Naive B cell (primary cell): ENCODE measurements around the gene ACVR2A. TPM values are rescaled to one million over a fixed set of nuclear protein-coding genes. Genes with fewer than 3 reads are reported as not detected.

ENCODE experiments used
- ATAC-seq, 2 donors: fragments of 150-1000 bp; cut with Tn5 transposase; 2 replicates each; pipeline ENCODE4 v1.10.0; 2021; ENCODE audit warnings: low read depth in 2 of 2, mild to moderate bottlenecking in 2 of 2, moderate library complexity in 2 of 2
- DNase-seq: peaks from one replicate; pipeline ENCODE4 v3.0.0; 2022
- H3K27ac Mint-ChIP-seq, 6 donors: one replicate each; pipeline ENCODE4 v1.8.0; 2020 to 2022; ENCODE audit warnings: mild to moderate bottlenecking in 6 of 6, mixed read lengths in 6 of 6, moderate library complexity in 5 of 6, inconsistent platforms in 2 of 6
- H3K27me3 Mint-ChIP-seq, 3 donors: one replicate each; pipeline ENCODE4 v1.8.0; 2021 to 2022; ENCODE audit warnings: mixed read lengths in 3 of 3, mild to moderate bottlenecking in 1 of 3
- H3K36me3 Mint-ChIP-seq, 2 donors: one replicate each; pipeline ENCODE4 v1.8.0; 2020 to 2022; ENCODE audit warnings: mixed read lengths in 2 of 2, inconsistent platforms in 1 of 2, mild to moderate bottlenecking in 1 of 2
- H3K4me1 Mint-ChIP-seq, 3 donors: one replicate each; pipeline ENCODE4 v1.8.0; 2020 to 2022; ENCODE audit warnings: mixed read lengths in 3 of 3, inconsistent platforms in 1 of 3, mild to moderate bottlenecking in 1 of 3, moderate library complexity in 1 of 3
- H3K4me3 Mint-ChIP-seq, 8 donors: one replicate each; pipeline ENCODE4 v1.8.0; 2020 to 2022; ENCODE audit warnings: mild to moderate bottlenecking in 8 of 8, mixed read lengths in 8 of 8, moderate library complexity in 8 of 8, inconsistent platforms in 2 of 8
- H3K9me3 Mint-ChIP-seq, 7 donors: one replicate each; pipeline ENCODE4 v1.8.0; 2020 to 2022; ENCODE audit warnings: mixed read lengths in 7 of 7, mild to moderate bottlenecking in 5 of 7, inconsistent platforms in 2 of 7, moderate library complexity in 1 of 7
- polyA plus RNA-seq, 6 donors: library from polyadenylated mRNA; unstranded; fragments of 300-500 nt; fragmentation: Illumina TruSeq; gene quantifications; one replicate each; pipeline ENCODE4 v1.2.3, GENCODE V29; 2021; ENCODE audit warnings: low read depth in 6 of 6

Gene ACVR2A
- polyA plus RNA-seq, 6 donors from 2014 or later = 0.32 to 3.6 (median 1.7) TPM

GRCh38 chr2:147865560-147865959 is 20.7 kb downstream of the ACVR2A start:
- no peak for ATAC-seq
- no peak overlapping the region for H3K27ac Mint-ChIP-seq
- H3K36me3 Mint-ChIP-seq = no peaks in the 10 kb centered on the region
- H3K27me3 Mint-ChIP-seq = no peaks in the 10 kb centered on the region
- no peak for DNase-seq
- no peak overlapping the region for H3K4me3 Mint-ChIP-seq
- H3K4me1 Mint-ChIP-seq = peaks cover 2 to 12% (median 4%) of the 10 kb centered on the region in 3 donors
- H3K9me3 Mint-ChIP-seq = no peaks in the 10 kb centered on the region

- H3K27ac Mint-ChIP-seq = no peak overlapping the region
- H3K4me1 Mint-ChIP-seq = peaks cover 0 to 12% (median 4%) of the 10 kb centered on the region in 3 donors
- no peaks in the 10 kb centered on the region for H3K27me3 Mint-ChIP-seq
- ATAC-seq (no peak), DNase-seq (no peak)
- H3K9me3 Mint-ChIP-seq = no peaks in the 10 kb centered on the region
- no peak overlapping the region for H3K4me3 Mint-ChIP-seq
- H3K36me3 Mint-ChIP-seq = no peaks in the 10 kb centered on the region
These were observed 22.2 kb downstream of the ACVR2A start for GRCh38 chr2:147867050-147867449.

- Mint-ChIP-seq H3K36me3 (no peaks in the 10 kb centered on the region), H3K4me3 (no peak overlapping the region), H3K27me3 (no peaks in the 10 kb centered on the region), H3K4me1 (peaks cover 0 to 2% (median 0%) of the 10 kb centered on the region in 3 donors), H3K27ac (peak overlapping the region in 1 of 6 donors; percentile 19), H3K9me3 (peaks cover 0 to 1% (median 0%) of the 10 kb centered on the region in 7 donors)
- ATAC-seq (no peak), DNase-seq (no peak)
These were observed 25.1 kb downstream of the ACVR2A start for GRCh38 chr2:147869934-147870333.

- Mint-ChIP-seq H3K27me3 (no peaks in the 10 kb centered on the region), H3K27ac (no peak overlapping the region), H3K36me3 (no peaks in the 10 kb centered on the region), H3K4me3 (no peak overlapping the region), H3K4me1 (peaks cover 0 to 11% (median 0%) of the 10 kb centered on the region in 3 donors), H3K9me3 (peaks cover 0 to 1% (median 0%) of the 10 kb centered on the region in 7 donors)
- ATAC-seq = no peak
- no peak for DNase-seq
These were observed 28.1 kb downstream of the ACVR2A start for GRCh38 chr2:147872967-147873366.

GRCh38 chr2:147873859-147874483 is 29.1 kb downstream of the ACVR2A start:
- H3K27me3 Mint-ChIP-seq = no peaks in the 10 kb centered on the region
- DNase-seq (no peak), ATAC-seq (no peak)
- H3K4me3 Mint-ChIP-seq = no peak overlapping the region
- no peaks in the 10 kb centered on the region for H3K36me3 Mint-ChIP-seq
- H3K9me3 Mint-ChIP-seq = peaks cover 0 to 1% (median 0%) of the 10 kb centered on the region in 7 donors
- H3K27ac Mint-ChIP-seq = peak overlapping the region in 1 of 6 donors; percentile 22
- H3K4me1 Mint-ChIP-seq = peaks cover 0 to 11% (median 0%) of the 10 kb centered on the region in 3 donors

- no peak for DNase-seq
- H3K9me3 Mint-ChIP-seq = no peaks in the 10 kb centered on the region
- no peak overlapping the region for H3K4me3 Mint-ChIP-seq
- no peak for ATAC-seq
- peaks cover 3 to 22% (median 4%) of the 10 kb centered on the region in 3 donors for H3K4me1 Mint-ChIP-seq
- no peaks in the 10 kb centered on the region for H3K36me3 Mint-ChIP-seq
- no peak overlapping the region for H3K27ac Mint-ChIP-seq
- H3K27me3 Mint-ChIP-seq = no peaks in the 10 kb centered on the region
These were observed 35.0 kb downstream of the ACVR2A start for GRCh38 chr2:147879846-147880245.

- no peak for ATAC-seq
- Mint-ChIP-seq H3K36me3 (no peaks in the 10 kb centered on the region), H3K27ac (no peak overlapping the region), H3K4me3 (no peak overlapping the region), H3K4me1 (peaks cover 4 to 14% (median 5%) of the 10 kb centered on the region in 3 donors), H3K27me3 (no peaks in the 10 kb centered on the region), H3K9me3 (no peaks in the 10 kb centered on the region)
- DNase-seq = no peak
These were observed 37.8 kb downstream of the ACVR2A start for GRCh38 chr2:147882631-147883030.

GRCh38 chr2:147884830-147885229 is 40.0 kb downstream of the ACVR2A start:
- no peak for DNase-seq
- Mint-ChIP-seq H3K27ac (no peak overlapping the region), H3K4me3 (no peak overlapping the region)

GRCh38 chr2:147886136-147886535 is 41.3 kb downstream of the ACVR2A start:
- ATAC-seq (no peak), DNase-seq (no peak)
- Mint-ChIP-seq H3K4me1 (peaks cover 3 to 8% (median 5%) of the 10 kb centered on the region in 3 donors), H3K36me3 (no peaks in the 10 kb centered on the region), H3K27me3 (no peaks in the 10 kb centered on the region), H3K4me3 (no peak overlapping the region), H3K9me3 (no peaks in the 10 kb centered on the region), H3K27ac (no peak overlapping the region)

More at GRCh38 chr2:147884830-147885229, 40.0 kb downstream of the ACVR2A start:
- Mint-ChIP-seq H3K9me3 (no peaks in the 10 kb centered on the region), H3K4me1 (peaks cover 4 to 14% (median 5%) of the 10 kb centered on the region in 3 donors), H3K36me3 (no peaks in the 10 kb centered on the region), H3K27me3 (no peaks in the 10 kb centered on the region)
- no peak for ATAC-seq

GRCh38 chr2:147888680-147889079 is 43.9 kb downstream of the ACVR2A start:
- Mint-ChIP-seq H3K27ac (peak overlapping the region in 1 of 6 donors; percentile 79), H3K4me3 (no peak overlapping the region), H3K4me1 (peaks cover 0 to 5% (median 5%) of the 10 kb centered on the region in 3 donors), H3K36me3 (no peaks in the 10 kb centered on the region), H3K27me3 (no peaks in the 10 kb centered on the region), H3K9me3 (no peaks in the 10 kb centered on the region)
- ATAC-seq (no peak), DNase-seq (no peak)

- Mint-ChIP-seq H3K9me3 (peaks cover 0 to 3% (median 0%) of the 10 kb centered on the region in 7 donors), H3K27ac (no peak overlapping the region), H3K4me1 (no peaks in the 10 kb centered on the region), H3K36me3 (peaks cover 0 to 15% of the 10 kb centered on the region in 2 donors), H3K4me3 (no peak overlapping the region), H3K27me3 (no peaks in the 10 kb centered on the region)
- DNase-seq = no peak
- no peak for ATAC-seq
These were observed 59.2 kb downstream of the ACVR2A start for GRCh38 chr2:147904051-147904450.

GRCh38 chr2:147909178-147909577 is 64.3 kb downstream of the ACVR2A start:
- Mint-ChIP-seq H3K36me3 (peaks cover 0 to 5% of the 10 kb centered on the region in 2 donors), H3K9me3 (peaks cover 0 to 3% (median 0%) of the 10 kb centered on the region in 7 donors), H3K27ac (no peak overlapping the region), H3K4me3 (no peak overlapping the region), H3K27me3 (no peaks in the 10 kb centered on the region), H3K4me1 (no peaks in the 10 kb centered on the region)
- DNase-seq = no peak
- ATAC-seq = no peak

- no peak overlapping the region for H3K27ac Mint-ChIP-seq
- no peaks in the 10 kb centered on the region for H3K27me3 Mint-ChIP-seq
- no peak overlapping the region for H3K4me3 Mint-ChIP-seq
- no peaks in the 10 kb centered on the region for H3K4me1 Mint-ChIP-seq
- H3K9me3 Mint-ChIP-seq = peaks cover 0 to 3% (median 0%) of the 10 kb centered on the region in 7 donors
- H3K36me3 Mint-ChIP-seq = peaks cover 0 to 13% of the 10 kb centered on the region in 2 donors
- ATAC-seq (no peak), DNase-seq (peak; percentile 33)
These were observed 66.2 kb downstream of the ACVR2A start for GRCh38 chr2:147910990-147911473.

- no peak overlapping the region for H3K4me3 Mint-ChIP-seq
- DNase-seq (no peak), ATAC-seq (no peak)
- H3K27me3 Mint-ChIP-seq = no peaks in the 10 kb centered on the region
- H3K4me1 Mint-ChIP-seq = no peaks in the 10 kb centered on the region
- H3K9me3 Mint-ChIP-seq = no peaks in the 10 kb centered on the region
- H3K36me3 Mint-ChIP-seq = peaks cover 0 to 8% of the 10 kb centered on the region in 2 donors
- H3K27ac Mint-ChIP-seq = no peak overlapping the region
These were observed 69.1 kb downstream of the ACVR2A start for GRCh38 chr2:147913701-147914480.
